Measurements from ENCODE around the gene KDR. TPM values are rescaled to one million over a fixed set of nuclear protein-coding genes. Genes with fewer than 3 reads are reported as not detected.

KDR gene
- total RNA-seq, 4 donors from 2014 or later, result 101 to 218 (median 117) TPM

DNA sequence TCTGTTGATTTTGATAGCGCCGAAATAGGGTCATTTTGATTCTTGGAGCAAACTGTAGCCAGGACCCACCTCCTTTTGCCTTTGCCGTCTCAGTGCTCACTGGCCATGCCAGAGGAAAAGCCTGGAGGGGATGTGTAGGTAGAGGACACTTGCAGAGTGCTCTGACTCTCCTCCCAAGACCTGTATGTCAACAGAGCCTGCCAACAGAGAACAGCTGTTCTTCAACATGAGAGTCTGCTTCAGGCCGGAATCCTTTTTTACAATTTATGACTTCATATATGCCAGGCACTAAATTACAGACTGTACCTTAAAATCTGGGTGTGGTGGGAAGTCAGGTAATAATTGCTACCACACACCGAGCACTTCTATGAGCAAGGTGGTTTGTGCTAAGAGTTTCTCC, 94.2 kb downstream of the KDR start:
- Histone ChIP-seq H3K4me3 (no peak overlapping the region), H3K9me3 (no peaks in the 10 kb centered on the region), H3K27ac (peak overlapping the region; percentile 6 to 76), H3K4me1 (no peaks in the 10 kb centered on the region), H3K36me3 (no peaks in the 10 kb centered on the region), H3K27me3 (no peaks in the 10 kb centered on the region)
- TF ChIP-seq CTCF (IDR thresholded peaks at IDR 0.05), result no peak
- no peak for TF ChIP-seq POLR2A (IDR thresholded peaks at IDR 0.05)
- intact Hi-C loops (cut with DNase I; ENCODE audit: low total_unique reads), result no loop called here
- DNase-seq, result no peak

DNA sequence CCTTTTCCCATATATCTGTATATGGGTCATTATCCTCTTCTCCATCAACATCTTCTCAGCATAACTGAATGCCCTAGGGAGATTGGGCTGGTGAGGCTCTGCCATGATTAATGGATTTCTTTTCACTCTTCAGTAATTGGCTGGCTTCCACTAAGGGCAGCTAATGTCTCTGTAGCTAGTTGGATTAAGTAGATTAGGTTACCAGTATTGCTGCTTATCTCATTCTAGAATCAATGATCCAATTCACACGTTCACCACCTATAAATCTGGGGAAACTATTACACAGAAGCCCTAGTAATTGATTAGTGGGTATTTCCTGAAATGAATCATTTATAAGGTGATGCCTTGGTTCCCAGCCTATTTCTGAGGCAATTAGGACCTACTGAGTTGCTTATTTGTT, 94.8 kb downstream of the KDR start:
- Histone ChIP-seq H3K36me3 (no peaks in the 10 kb centered on the region), H3K9me3 (no peaks in the 10 kb centered on the region), H3K27me3 (no peaks in the 10 kb centered on the region), H3K27ac (peak overlapping the region; percentile 2 to 6), H3K4me1 (no peaks in the 10 kb centered on the region), H3K4me3 (no peak overlapping the region)
- TF ChIP-seq CTCF (IDR thresholded peaks at IDR 0.05), result no peak
- no peak for TF ChIP-seq POLR2A (IDR thresholded peaks at IDR 0.05)
- intact Hi-C loops (cut with DNase I; ENCODE audit: low total_unique reads), result no loop called here
- no peak for DNase-seq

DNA sequence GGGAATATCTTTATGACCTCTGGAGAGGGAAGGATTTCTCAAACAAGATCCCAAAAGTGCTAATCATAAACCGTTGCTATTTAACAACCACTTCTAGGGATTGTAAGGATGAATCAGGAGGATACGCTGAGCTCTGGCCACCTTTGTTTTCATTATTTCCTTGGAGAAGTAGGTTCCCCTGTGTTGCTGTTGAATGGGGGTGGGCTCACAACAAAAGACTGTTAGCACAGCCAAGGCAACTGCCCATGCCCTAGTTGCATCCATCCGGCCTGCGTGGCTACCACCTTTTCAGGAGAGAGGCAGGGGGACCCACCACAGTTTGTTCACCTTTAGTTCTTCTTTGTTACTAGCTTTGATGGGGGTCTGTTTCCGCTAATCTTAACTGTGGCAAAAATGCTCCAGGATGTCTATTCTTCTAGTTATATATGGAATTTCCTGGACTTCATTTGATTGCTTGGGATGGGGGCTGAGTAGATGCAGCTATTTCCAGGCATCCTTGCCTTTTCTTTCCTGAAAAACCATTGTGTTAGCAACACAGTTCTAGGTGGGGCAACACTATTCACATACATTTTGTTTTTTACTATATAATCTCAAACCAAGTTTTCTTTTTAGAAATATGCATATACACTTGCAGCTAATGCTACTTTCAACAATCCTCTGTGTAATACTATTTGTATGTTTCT, 95.4 kb downstream of the KDR start:
- Histone ChIP-seq H3K36me3 (no peaks in the 10 kb centered on the region), H3K9me3 (no peaks in the 10 kb centered on the region), H3K27ac (peak overlapping the region in 1 of 2 donors; percentile 75), H3K27me3 (no peaks in the 10 kb centered on the region), H3K4me3 (no peak overlapping the region), H3K4me1 (no peaks in the 10 kb centered on the region)
- DNase-seq, result no peak
- intact Hi-C loops (cut with DNase I; ENCODE audit: low total_unique reads), result no loop called here
- no peak for TF ChIP-seq POLR2A (IDR thresholded peaks at IDR 0.05)
- TF ChIP-seq CTCF (IDR thresholded peaks at IDR 0.05), result no peak

- no peak overlapping the region for H3K4me3 ChIP-seq
- TF ChIP-seq CTCF (IDR thresholded peaks at IDR 0.05) (no peak), POLR2A (IDR thresholded peaks at IDR 0.05) (no peak)
- intact Hi-C loops (cut with DNase I; ENCODE audit: low total_unique reads), result no loop called here
Measured at GRCh38 chr4:55029321-55029720, 96.1 kb downstream of the KDR start.

More at GRCh38 chr4:55029321-55029720, 96.1 kb downstream of the KDR start:
- Histone ChIP-seq H3K9me3 (no peaks in the 10 kb centered on the region), H3K4me1 (no peaks in the 10 kb centered on the region), H3K36me3 (no peaks in the 10 kb centered on the region), H3K27ac (peak overlapping the region in 1 of 2 donors; percentile 75), H3K27me3 (no peaks in the 10 kb centered on the region)
- no peak for DNase-seq

Small RNA genes lying within 50 kb of the gene (small RNA-seq; reads per million reads assigned to genes)
- not detected for gene RN7SL424P
- not detected for gene RNU6-410P

Other genes with a start within 250 kb of the KDR start
- gene SRD5A3, start 220.6 kb upstream of the KDR start, total RNA-seq, result 1 to 10 TPM; 1.0 to 6.1 (median 2.9) TPM